ENCODE measurements around the gene LARP4B.

GRCh38 chr10:804787-805619, 126.5 kb downstream of the LARP4B start:
- no peak for TF ChIP-seq YY1 (tag by site-specific recombination; IDR thresholded peaks at IDR 0.05)
- TF ChIP-seq, protein P1, sequence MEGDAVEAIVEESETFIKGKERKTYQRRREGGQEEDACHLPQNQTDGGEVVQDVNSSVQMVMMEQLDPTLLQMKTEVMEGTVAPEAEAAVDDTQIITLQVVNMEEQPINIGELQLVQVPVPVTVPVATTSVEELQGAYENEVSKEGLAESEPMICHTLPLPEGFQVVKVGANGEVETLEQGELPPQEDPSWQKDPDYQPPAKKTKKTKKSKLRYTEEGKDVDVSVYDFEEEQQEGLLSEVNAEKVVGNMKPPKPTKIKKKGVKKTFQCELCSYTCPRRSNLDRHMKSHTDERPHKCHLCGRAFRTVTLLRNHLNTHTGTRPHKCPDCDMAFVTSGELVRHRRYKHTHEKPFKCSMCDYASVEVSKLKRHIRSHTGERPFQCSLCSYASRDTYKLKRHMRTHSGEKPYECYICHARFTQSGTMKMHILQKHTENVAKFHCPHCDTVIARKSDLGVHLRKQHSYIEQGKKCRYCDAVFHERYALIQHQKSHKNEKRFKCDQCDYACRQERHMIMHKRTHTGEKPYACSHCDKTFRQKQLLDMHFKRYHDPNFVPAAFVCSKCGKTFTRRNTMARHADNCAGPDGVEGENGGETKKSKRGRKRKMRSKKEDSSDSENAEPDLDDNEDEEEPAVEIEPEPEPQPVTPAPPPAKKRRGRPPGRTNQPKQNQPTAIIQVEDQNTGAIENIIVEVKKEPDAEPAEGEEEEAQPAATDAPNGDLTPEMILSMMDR (tag by site-specific recombination; IDR thresholded peaks at IDR 0.05), result no peak
- TF ChIP-seq ZNF426 (tag by site-specific recombination; IDR thresholded peaks at IDR 0.05), result no peak
- TF ChIP-seq ZNF843 (tag by site-specific recombination; IDR thresholded peaks at IDR 0.05), result no peak
- TF ChIP-seq ZBTB7A (tag by site-specific recombination; IDR thresholded peaks at IDR 0.05; ENCODE audit: low read depth), result no peak
- TF ChIP-seq, protein P2, sequence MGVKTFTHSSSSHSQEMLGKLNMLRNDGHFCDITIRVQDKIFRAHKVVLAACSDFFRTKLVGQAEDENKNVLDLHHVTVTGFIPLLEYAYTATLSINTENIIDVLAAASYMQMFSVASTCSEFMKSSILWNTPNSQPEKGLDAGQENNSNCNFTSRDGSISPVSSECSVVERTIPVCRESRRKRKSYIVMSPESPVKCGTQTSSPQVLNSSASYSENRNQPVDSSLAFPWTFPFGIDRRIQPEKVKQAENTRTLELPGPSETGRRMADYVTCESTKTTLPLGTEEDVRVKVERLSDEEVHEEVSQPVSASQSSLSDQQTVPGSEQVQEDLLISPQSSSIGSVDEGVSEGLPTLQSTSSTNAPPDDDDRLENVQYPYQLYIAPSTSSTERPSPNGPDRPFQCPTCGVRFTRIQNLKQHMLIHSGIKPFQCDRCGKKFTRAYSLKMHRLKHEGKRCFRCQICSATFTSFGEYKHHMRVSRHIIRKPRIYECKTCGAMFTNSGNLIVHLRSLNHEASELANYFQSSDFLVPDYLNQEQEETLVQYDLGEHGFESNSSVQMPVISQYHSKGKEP (tag by site-specific recombination; IDR thresholded peaks at IDR 0.05), result no peak
- TF ChIP-seq ZFP3 (tag by site-specific recombination; IDR thresholded peaks at IDR 0.05; ENCODE audit: low read depth), result no peak
- no peak for TF ChIP-seq KLF16 (tag by site-specific recombination; IDR thresholded peaks at IDR 0.05)
- TF ChIP-seq MEIS1 (CRISPR knock-in tag; IDR thresholded peaks at IDR 0.05; ENCODE audit: borderline replicate concordance), result no peak
- no peak for TF ChIP-seq ZBTB48 (tag by site-specific recombination; IDR thresholded peaks at IDR 0.05)
- no peak for TF ChIP-seq ZNF24 (tag by site-specific recombination; IDR thresholded peaks at IDR 0.05)
- no peak for TF ChIP-seq ZNF354C (tag by site-specific recombination; IDR thresholded peaks at IDR 0.05; ENCODE audit: borderline replicate concordance, low read depth)
- TF ChIP-seq PBX3 (CRISPR knock-in tag; IDR thresholded peaks at IDR 0.05), result no peak
- TF ChIP-seq ZNF174 (tag by site-specific recombination; IDR thresholded peaks at IDR 0.05), result no peak
